Measurements from ENCODE around the gene SLC35D3.
"Not testable (repeated sequence)": the region's sequence is repeated elsewhere in the genome, so short reads cannot be mapped to it uniquely, and the experiment has no call there.

SLC35D3 gene

GRCh38 chr6:136921936-136922684 is at the start of gene SLC35D3:
Gene SLC35D3 (plus strand): TSS chr6:136922301. CDS start chr6:136922429, 128 bp downstream.
- no peak within 1 kb of the TSS for H3K9ac ChIP-seq (ENCODE audit: low read length)
- no peaks in the 10 kb centered on the region for H3K36me3 ChIP-seq (ENCODE audit: control insufficient read depth, insufficient read depth, low read length)
- peaks cover 8% of the 10 kb centered on the region for H3K4me1 ChIP-seq (ENCODE audit: control insufficient read depth, insufficient read depth, low read length)
- no peak within 1 kb of the TSS for H3K27ac ChIP-seq (ENCODE audit: low read depth, low read length)
- peaks cover 10% of the 10 kb centered on the region for H3K27me3 ChIP-seq (ENCODE audit: control insufficient read depth, insufficient read depth, low read length)
- H3K4me3 ChIP-seq (ENCODE audit: low read length): peak within 1 kb of the TSS; percentile 55

GRCh38 chr6:136873748-136874147 is 48.4 kb upstream of the SLC35D3 start:
- no peak overlapping the region for H3K9ac ChIP-seq (ENCODE audit: low read length)
- no peak overlapping the region for H3K4me3 ChIP-seq (ENCODE audit: low read length)
- H3K4me1 ChIP-seq (ENCODE audit: control insufficient read depth, insufficient read depth, low read length): no peaks in the 10 kb centered on the region
- no peak overlapping the region for H3K27ac ChIP-seq (ENCODE audit: low read depth, low read length)
- H3K27me3 ChIP-seq (ENCODE audit: control insufficient read depth, insufficient read depth, low read length): no peaks in the 10 kb centered on the region
- no peaks in the 10 kb centered on the region for H3K36me3 ChIP-seq (ENCODE audit: control insufficient read depth, insufficient read depth, low read length)

- H3K9ac ChIP-seq (ENCODE audit: low read length); H3K4me3 ChIP-seq (ENCODE audit: low read length); H3K27ac ChIP-seq (ENCODE audit: low read depth, low read length); H3K27me3 ChIP-seq (ENCODE audit: control insufficient read depth, insufficient read depth, low read length); H3K36me3 ChIP-seq (ENCODE audit: control insufficient read depth, insufficient read depth, low read length); H3K4me1 ChIP-seq (ENCODE audit: control insufficient read depth, insufficient read depth, low read length): not testable (repeated sequence)
Observed at GRCh38 chr6:136876469-136876868, 45.6 kb upstream of the SLC35D3 start.

GRCh38 chr6:136880748-136881460 is 41.2 kb upstream of the SLC35D3 start:
- no peak overlapping the region for H3K4me3 ChIP-seq (ENCODE audit: low read length)
- no peaks in the 10 kb centered on the region for H3K36me3 ChIP-seq (ENCODE audit: control insufficient read depth, insufficient read depth, low read length)
- no peak overlapping the region for H3K27ac ChIP-seq (ENCODE audit: low read depth, low read length)
- H3K9ac ChIP-seq (ENCODE audit: low read length): no peak overlapping the region
- no peaks in the 10 kb centered on the region for H3K4me1 ChIP-seq (ENCODE audit: control insufficient read depth, insufficient read depth, low read length)
- no peaks in the 10 kb centered on the region for H3K27me3 ChIP-seq (ENCODE audit: control insufficient read depth, insufficient read depth, low read length)

GRCh38 chr6:136886091-136886490 is 36.0 kb upstream of the SLC35D3 start:
- Histone ChIP-seq H3K27ac (ENCODE audit: low read depth, low read length) (no peak overlapping the region), H3K4me1 (ENCODE audit: control insufficient read depth, insufficient read depth, low read length) (no peaks in the 10 kb centered on the region), H3K9ac (ENCODE audit: low read length) (no peak overlapping the region), H3K4me3 (ENCODE audit: low read length) (no peak overlapping the region), H3K36me3 (ENCODE audit: control insufficient read depth, insufficient read depth, low read length) (no peaks in the 10 kb centered on the region), H3K27me3 (ENCODE audit: control insufficient read depth, insufficient read depth, low read length) (no peaks in the 10 kb centered on the region)

- Histone ChIP-seq H3K4me3 (ENCODE audit: low read length) (no peak overlapping the region), H3K4me1 (ENCODE audit: control insufficient read depth, insufficient read depth, low read length) (no peaks in the 10 kb centered on the region), H3K9ac (ENCODE audit: low read length) (no peak overlapping the region), H3K27ac (ENCODE audit: low read depth, low read length) (no peak overlapping the region), H3K27me3 (ENCODE audit: control insufficient read depth, insufficient read depth, low read length) (no peaks in the 10 kb centered on the region), H3K36me3 (ENCODE audit: control insufficient read depth, insufficient read depth, low read length) (no peaks in the 10 kb centered on the region)
Observed at GRCh38 chr6:136887953-136888352, 34.1 kb upstream of the SLC35D3 start.

- no peaks in the 10 kb centered on the region for H3K36me3 ChIP-seq (ENCODE audit: control insufficient read depth, insufficient read depth, low read length)
- H3K27ac ChIP-seq (ENCODE audit: low read depth, low read length): no peak overlapping the region
- no peak overlapping the region for H3K4me3 ChIP-seq (ENCODE audit: low read length)
- H3K4me1 ChIP-seq (ENCODE audit: control insufficient read depth, insufficient read depth, low read length): no peaks in the 10 kb centered on the region
- H3K27me3 ChIP-seq (ENCODE audit: control insufficient read depth, insufficient read depth, low read length): no peaks in the 10 kb centered on the region
- H3K9ac ChIP-seq (ENCODE audit: low read length): no peak overlapping the region
Observed at GRCh38 chr6:136889271-136890193, 32.6 kb upstream of the SLC35D3 start.

- Histone ChIP-seq H3K4me1 (ENCODE audit: control insufficient read depth, insufficient read depth, low read length) (no peaks in the 10 kb centered on the region), H3K4me3 (ENCODE audit: low read length) (no peak overlapping the region), H3K27me3 (ENCODE audit: control insufficient read depth, insufficient read depth, low read length) (no peaks in the 10 kb centered on the region), H3K27ac (ENCODE audit: low read depth, low read length) (no peak overlapping the region), H3K9ac (ENCODE audit: low read length) (no peak overlapping the region), H3K36me3 (ENCODE audit: control insufficient read depth, insufficient read depth, low read length) (no peaks in the 10 kb centered on the region)
Observed at GRCh38 chr6:136890194-136890839, 31.8 kb upstream of the SLC35D3 start.

GRCh38 chr6:136890986-136891385 is 31.1 kb upstream of the SLC35D3 start:
- H3K4me3 ChIP-seq (ENCODE audit: low read length): no peak overlapping the region
- no peak overlapping the region for H3K27ac ChIP-seq (ENCODE audit: low read depth, low read length)
- H3K4me1 ChIP-seq (ENCODE audit: control insufficient read depth, insufficient read depth, low read length): no peaks in the 10 kb centered on the region
- no peak overlapping the region for H3K9ac ChIP-seq (ENCODE audit: low read length)
- no peaks in the 10 kb centered on the region for H3K36me3 ChIP-seq (ENCODE audit: control insufficient read depth, insufficient read depth, low read length)
- no peaks in the 10 kb centered on the region for H3K27me3 ChIP-seq (ENCODE audit: control insufficient read depth, insufficient read depth, low read length)

GRCh38 chr6:136893187-136893586 is 28.9 kb upstream of the SLC35D3 start:
- Histone ChIP-seq H3K36me3 (ENCODE audit: control insufficient read depth, insufficient read depth, low read length) (no peaks in the 10 kb centered on the region), H3K27ac (ENCODE audit: low read depth, low read length) (no peak overlapping the region), H3K4me1 (ENCODE audit: control insufficient read depth, insufficient read depth, low read length) (no peaks in the 10 kb centered on the region), H3K9ac (ENCODE audit: low read length) (no peak overlapping the region), H3K27me3 (ENCODE audit: control insufficient read depth, insufficient read depth, low read length) (no peaks in the 10 kb centered on the region), H3K4me3 (ENCODE audit: low read length) (no peak overlapping the region)

GRCh38 chr6:136895901-136896300 is 26.2 kb upstream of the SLC35D3 start:
- Histone ChIP-seq H3K27ac (ENCODE audit: low read depth, low read length) (no peak overlapping the region), H3K9ac (ENCODE audit: low read length) (no peak overlapping the region), H3K27me3 (ENCODE audit: control insufficient read depth, insufficient read depth, low read length) (no peaks in the 10 kb centered on the region), H3K4me3 (ENCODE audit: low read length) (no peak overlapping the region), H3K36me3 (ENCODE audit: control insufficient read depth, insufficient read depth, low read length) (no peaks in the 10 kb centered on the region), H3K4me1 (ENCODE audit: control insufficient read depth, insufficient read depth, low read length) (no peaks in the 10 kb centered on the region)

GRCh38 chr6:136897071-136897470 is 25.0 kb upstream of the SLC35D3 start:
- Histone ChIP-seq H3K4me3 (ENCODE audit: low read length) (no peak overlapping the region), H3K27me3 (ENCODE audit: control insufficient read depth, insufficient read depth, low read length) (no peaks in the 10 kb centered on the region), H3K27ac (ENCODE audit: low read depth, low read length) (no peak overlapping the region), H3K4me1 (ENCODE audit: control insufficient read depth, insufficient read depth, low read length) (no peaks in the 10 kb centered on the region), H3K36me3 (ENCODE audit: control insufficient read depth, insufficient read depth, low read length) (no peaks in the 10 kb centered on the region), H3K9ac (ENCODE audit: low read length) (no peak overlapping the region)

Measured in rectal smooth muscle tissue (tissue), 1 donor.